ENCODE data around the gene ZFAND2B.

Gene ZFAND2B

DNA sequence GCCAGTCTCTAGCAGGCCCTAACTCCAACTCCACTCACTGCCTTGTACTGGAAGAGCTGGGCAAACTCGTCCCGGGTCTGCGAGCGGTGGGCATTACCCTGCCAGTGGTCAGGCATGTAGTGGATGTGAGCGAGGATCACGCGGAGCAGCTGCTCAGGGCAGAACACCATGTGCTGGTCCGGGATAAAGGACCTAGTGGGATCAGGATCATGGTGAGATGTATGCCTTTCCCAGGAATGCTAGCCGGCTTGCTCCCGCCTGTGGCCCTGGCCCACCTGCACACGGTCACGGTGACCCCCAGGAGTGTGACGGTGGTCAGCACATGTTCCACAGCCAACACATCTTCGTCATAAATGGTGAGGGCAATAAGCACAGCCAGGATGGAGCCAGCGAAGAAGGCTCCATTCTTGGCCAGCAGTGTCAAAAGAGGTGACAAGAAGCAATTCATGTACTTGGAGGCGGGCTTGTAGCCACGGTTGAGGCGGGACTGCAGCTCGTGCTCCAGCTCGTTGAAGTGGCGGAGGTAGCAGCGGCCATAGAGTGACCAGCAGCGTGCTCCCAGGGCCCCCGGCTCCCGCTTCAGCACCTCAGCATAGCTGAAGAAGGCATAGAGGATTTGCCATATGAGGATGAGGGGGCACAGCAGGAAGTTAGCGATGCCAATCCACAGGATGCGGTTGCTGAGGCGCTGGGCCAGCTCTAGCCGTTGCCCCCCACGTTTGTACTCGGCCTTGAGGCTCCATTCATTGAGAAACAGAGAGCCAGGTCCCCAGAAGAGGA, 17.4 kb downstream of the ZFAND2B start:
- no peak for DNase-seq (ENCODE audit: low spot score)
- no peak overlapping the region for H3K4me3 ChIP-seq
- TF ChIP-seq, protein P1, sequence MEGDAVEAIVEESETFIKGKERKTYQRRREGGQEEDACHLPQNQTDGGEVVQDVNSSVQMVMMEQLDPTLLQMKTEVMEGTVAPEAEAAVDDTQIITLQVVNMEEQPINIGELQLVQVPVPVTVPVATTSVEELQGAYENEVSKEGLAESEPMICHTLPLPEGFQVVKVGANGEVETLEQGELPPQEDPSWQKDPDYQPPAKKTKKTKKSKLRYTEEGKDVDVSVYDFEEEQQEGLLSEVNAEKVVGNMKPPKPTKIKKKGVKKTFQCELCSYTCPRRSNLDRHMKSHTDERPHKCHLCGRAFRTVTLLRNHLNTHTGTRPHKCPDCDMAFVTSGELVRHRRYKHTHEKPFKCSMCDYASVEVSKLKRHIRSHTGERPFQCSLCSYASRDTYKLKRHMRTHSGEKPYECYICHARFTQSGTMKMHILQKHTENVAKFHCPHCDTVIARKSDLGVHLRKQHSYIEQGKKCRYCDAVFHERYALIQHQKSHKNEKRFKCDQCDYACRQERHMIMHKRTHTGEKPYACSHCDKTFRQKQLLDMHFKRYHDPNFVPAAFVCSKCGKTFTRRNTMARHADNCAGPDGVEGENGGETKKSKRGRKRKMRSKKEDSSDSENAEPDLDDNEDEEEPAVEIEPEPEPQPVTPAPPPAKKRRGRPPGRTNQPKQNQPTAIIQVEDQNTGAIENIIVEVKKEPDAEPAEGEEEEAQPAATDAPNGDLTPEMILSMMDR (IDR thresholded peaks at IDR 0.05) = no peak

DNA sequence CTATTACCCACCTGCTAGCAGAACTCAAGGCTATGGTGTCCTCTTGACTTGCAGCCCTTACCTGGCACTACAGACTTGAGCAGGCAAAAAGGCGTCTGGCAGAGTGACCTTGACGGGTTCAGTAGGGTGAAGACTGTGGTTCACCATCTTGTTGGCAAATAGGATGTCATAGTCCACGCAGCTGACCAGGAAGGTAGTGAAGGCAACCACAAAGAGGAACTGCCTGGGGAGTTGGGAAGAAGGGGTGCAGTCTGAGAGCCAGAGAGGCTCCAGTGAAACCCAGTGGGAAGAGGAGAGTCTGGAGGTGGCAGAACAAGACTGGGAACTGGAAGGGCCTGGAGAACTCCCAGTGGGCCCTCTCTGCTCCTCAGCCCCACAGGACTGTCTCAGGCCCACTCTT, 18.8 kb downstream of the ZFAND2B start:
- Histone ChIP-seq H3K4me3 (no peak overlapping the region), H3K27ac (no peak overlapping the region)
- TF ChIP-seq, protein P1 (IDR thresholded peaks at IDR 0.05) = no peak
- DNase-seq (ENCODE audit: low spot score) = no peak

More for the DNA sequence above, 17.4 kb downstream of the ZFAND2B start:
- no peak overlapping the region for H3K27ac ChIP-seq

DNA sequence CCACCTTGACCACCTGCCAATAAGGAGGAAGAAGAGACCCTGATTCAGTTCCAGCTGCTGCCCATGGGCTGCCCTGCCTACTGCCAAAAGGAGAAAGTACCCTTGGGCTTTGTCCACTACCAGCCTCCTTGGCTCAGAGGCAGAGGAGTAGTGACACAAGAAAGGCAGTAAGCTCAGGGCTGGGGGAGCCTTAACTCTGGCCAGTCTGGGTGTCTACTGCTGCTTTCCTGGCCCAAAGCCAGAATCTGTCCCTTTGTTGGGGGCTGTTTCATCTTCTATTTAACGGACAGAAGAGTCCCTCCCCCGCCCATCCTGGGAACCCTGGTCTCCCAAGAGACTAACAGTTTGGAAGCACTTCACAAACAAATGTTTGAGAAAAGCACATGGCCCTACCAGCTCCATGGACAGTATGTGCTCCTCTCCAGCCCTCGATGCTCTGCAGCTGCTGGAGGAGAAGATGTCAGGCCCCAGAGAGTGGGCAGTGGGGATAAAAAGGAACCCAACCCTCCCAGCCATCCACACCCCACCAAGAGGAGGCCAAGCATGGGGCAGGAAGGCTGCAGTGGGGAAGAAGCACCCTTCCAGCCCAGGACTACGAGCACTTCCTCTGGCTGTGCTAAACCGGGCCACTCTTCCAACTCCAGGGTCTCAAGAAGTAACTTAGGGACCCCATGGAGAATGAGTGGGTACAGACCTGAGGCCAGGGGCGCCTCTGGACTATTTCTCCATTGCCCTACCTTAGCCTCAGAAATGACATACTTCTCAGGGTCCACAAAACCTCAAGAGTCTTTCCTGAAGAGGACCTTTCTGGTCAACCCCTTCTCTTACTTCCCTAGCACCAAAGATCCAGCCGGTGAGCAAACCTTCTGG, 21.7 kb downstream of the ZFAND2B start:
- no peak for DNase-seq (ENCODE audit: low spot score)
- TF ChIP-seq, protein P1 (IDR thresholded peaks at IDR 0.05) = no peak
- peak overlapping the region; percentile 86 for H3K4me3 ChIP-seq
- peak overlapping the region; percentile 91 to 96 for H3K27ac ChIP-seq

- TF ChIP-seq, protein P1 (IDR thresholded peaks at IDR 0.05) = no peak
- Histone ChIP-seq H3K27ac (peak overlapping the region; percentile 91 to 96), H3K4me3 (peak overlapping the region; percentile 86)
- DNase-seq (ENCODE audit: low spot score) = no peak
Measured at GRCh38 chr2:219228911-219229304, 22.3 kb downstream of the ZFAND2B start.

DNA sequence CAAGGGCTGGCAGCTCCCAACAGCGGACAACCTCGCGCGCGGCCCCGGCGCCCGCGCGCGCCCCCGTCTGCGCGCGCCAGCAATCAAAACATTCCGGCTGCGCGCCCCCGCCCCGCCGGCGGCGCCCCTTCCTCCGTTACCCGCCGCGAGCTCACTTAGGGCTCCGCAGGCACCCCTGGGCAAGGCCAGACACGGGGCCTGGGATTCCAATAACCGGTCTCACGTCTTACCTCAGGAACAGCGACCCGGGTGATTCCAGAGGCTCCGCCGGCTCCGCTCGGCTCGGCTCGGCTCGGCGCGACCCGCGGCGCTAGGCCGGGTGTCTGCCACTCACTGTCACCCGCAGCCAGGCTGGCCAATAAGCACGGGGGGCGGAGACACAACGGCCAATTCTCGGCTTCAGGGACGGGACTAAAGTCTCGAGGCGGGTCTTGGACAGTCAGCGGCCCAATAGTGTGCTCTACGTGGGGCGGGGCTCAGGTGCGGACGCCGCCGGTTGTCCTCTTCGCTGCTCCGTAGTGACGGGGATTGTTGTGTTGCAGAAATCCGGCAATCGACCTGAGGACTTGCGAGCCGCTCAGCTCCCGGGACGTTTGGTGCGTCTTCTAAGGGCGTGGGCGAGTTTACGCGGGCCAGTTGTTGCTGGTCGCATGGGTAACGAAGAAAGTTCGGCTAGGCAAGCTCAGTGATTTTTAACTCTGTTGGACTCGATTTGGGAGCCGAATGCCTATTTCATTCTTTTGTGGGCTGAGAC, 22.9 kb downstream of the ZFAND2B start, which contains the start of the genes ANKZF1 and ATG9A:
Gene ANKZF1 (plus strand): TSS at position 502 of the 754 bp plus-strand sequence. CDS start 452 bp downstream, outside the sequence.
Gene ATG9A (minus strand): TSS at position 332 of the 754 bp plus-strand sequence. CDS start 1,612 bp downstream, outside the sequence.
- Histone ChIP-seq H3K4me3 (peak within 1 kb of the TSS; percentile 86), H3K27ac (peak within 1 kb of the TSS; percentile 91 to 96)
- peak; percentile 100 for DNase-seq (ENCODE audit: low spot score)
- TF ChIP-seq, protein P1 (IDR thresholded peaks at IDR 0.05) = no peak

DNA sequence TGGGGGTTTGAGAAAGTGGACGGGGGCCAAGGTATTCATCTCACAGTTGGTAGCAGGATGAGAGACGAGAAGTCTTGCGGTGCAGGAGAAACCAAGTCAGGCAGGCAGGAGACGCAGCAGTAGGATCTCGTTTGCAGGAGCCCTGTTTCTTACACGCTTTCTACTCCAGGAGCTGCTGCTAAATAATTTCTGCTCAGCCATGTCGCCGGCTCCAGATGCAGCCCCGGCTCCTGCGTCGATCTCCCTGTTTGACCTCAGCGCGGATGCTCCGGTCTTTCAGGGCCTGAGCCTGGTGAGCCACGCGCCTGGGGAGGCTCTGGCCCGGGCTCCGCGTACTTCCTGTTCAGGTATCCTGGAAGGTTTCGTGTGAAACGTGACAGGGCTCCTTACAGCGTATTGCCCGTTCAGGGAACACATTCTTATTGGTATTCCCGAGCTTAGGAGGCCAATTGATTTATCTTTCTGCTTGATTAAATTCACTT, 23.5 kb downstream of the ZFAND2B start:
- DNase-seq (ENCODE audit: low spot score) = no peak
- Histone ChIP-seq H3K27ac (peak overlapping the region; percentile 91 to 96), H3K4me3 (peak overlapping the region; percentile 86)
- TF ChIP-seq, protein P1 (IDR thresholded peaks at IDR 0.05) = no peak
